Caco-2 (cell line): ENCODE results near the gene RGS16. TPM values are rescaled to one million over a fixed set of nuclear protein-coding genes. Genes with fewer than 3 reads are reported as not detected.

ENCODE experiments used
- BruUV-seq: library from RNA; stranded (reverse); fragments of 400-500 nt; replicated peaks from 2 replicates; lab custom pipeline; 2021; lab: Mats Ljungman, UMichigan
- CTCF ChIA-PET: fragments of 300-600 bp; sonication (Branson Sonifier 250); formaldehyde crosslinking; loops from one replicate; lab custom pipeline; 2022; ENCODE audit warnings: antibody characterized with exemption; lab: Charles Lee
- POLR2A ChIA-PET: fragments of 300-600 bp; sonication (Branson Sonifier 250); formaldehyde crosslinking; loops from one replicate; lab custom pipeline; 2022; ENCODE audit warnings: antibody characterized with exemption; lab: Charles Lee
- DNase-seq, 2 experiments: peaks; one replicate each; pipeline versions ENCODE4 v3.0.0 to v3.0.0-alpha.2; 2020 to 2022
- H3K27me3 ChIP-seq: replicated peaks from 2 replicates; pipeline ENCODE4 v1.6.0; 2011; ENCODE audit warnings: low read length; ENCODE audit not compliant: control insufficient read depth, insufficient read depth
- H3K36me3 ChIP-seq: 2 replicates; pipeline ENCODE4 v1.5.1; 2011; ENCODE audit warnings: low read length; ENCODE audit not compliant: control insufficient read depth, insufficient read depth
- H3K4me1 ChIP-seq: fragments of 250-450 bp; sonication (Bioruptor Pico); 2 replicates; pipeline ENCODE4 v1.5.1; 2020; ENCODE audit warnings: mild to moderate bottlenecking
- H3K4me3 ChIP-seq: 2 replicates; pipeline ENCODE4 v1.5.1; 2011; ENCODE audit warnings: low read depth, mild to moderate bottlenecking, control low read depth, low read length
- H3K9me3 ChIP-seq: fragments of 250-450 bp; sonication (Bioruptor Pico); 2 replicates; pipeline ENCODE4 v1.5.1; 2020; ENCODE audit warnings: mild to moderate bottlenecking, moderate library complexity
- H3K27ac Mint-ChIP-seq: one replicate; pipeline ENCODE4 v1.8.0; 2022; ENCODE audit warnings: mixed read lengths; ENCODE audit not compliant: unreplicated experiment
- H3K27me3 Mint-ChIP-seq: one replicate; pipeline ENCODE4 v1.8.0; 2022; ENCODE audit warnings: mixed read lengths; ENCODE audit not compliant: insufficient read depth, unreplicated experiment
- H3K36me3 Mint-ChIP-seq: one replicate; pipeline ENCODE4 v1.8.0; 2022; ENCODE audit warnings: mild to moderate bottlenecking, mixed read lengths; ENCODE audit not compliant: insufficient read depth, unreplicated experiment
- H3K4me1 Mint-ChIP-seq: one replicate; pipeline ENCODE4 v1.8.0; 2022; ENCODE audit warnings: low read depth, mixed read lengths; ENCODE audit not compliant: unreplicated experiment
- H3K4me3 Mint-ChIP-seq: one replicate; pipeline ENCODE4 v1.8.0; 2022; ENCODE audit warnings: mild to moderate bottlenecking, moderate library complexity, mixed read lengths; ENCODE audit not compliant: unreplicated experiment
- H3K9me3 Mint-ChIP-seq: one replicate; pipeline ENCODE4 v1.8.0; 2022; ENCODE audit warnings: mixed read lengths; ENCODE audit not compliant: unreplicated experiment
- intact Hi-C: fragments of 100-400 bp; cut with micrococcal nuclease; formaldehyde crosslinking; loops from one replicate; pipeline ENCODE4 v1.10.0; 2022; ENCODE audit not compliant: unreplicated experiment
- total RNA-seq: library from RNA; stranded (reverse); gene quantifications from 2 replicates; pipeline ENCODE4 v1.2.3, GENCODE V29; 2022
- TF ChIP-seq, protein P1 (sequence below), 2 experiments: fragments of 200-600 bp in 1 of 2; IDR thresholded peaks; 1 replicate in 1 of 2; 2 replicates in 1 of 2; pipeline versions ENCODE4 v1.5.1 to v1.8.0; 2011 to 2022; ENCODE audit warnings: antibody characterized with exemption in 1 of 2, control low read depth in 1 of 2, inconsistent platforms in 1 of 2, low read depth in 1 of 2, low read length in 1 of 2, mild to moderate bottlenecking in 1 of 2, moderate library complexity in 1 of 2; ENCODE audit not compliant: insufficient read depth in 1 of 2, severe bottlenecking in 1 of 2, unreplicated experiment in 1 of 2

Gene RGS16
- total RNA-seq, 1 experiment from 2014 or later = 1.2 TPM

DNA sequence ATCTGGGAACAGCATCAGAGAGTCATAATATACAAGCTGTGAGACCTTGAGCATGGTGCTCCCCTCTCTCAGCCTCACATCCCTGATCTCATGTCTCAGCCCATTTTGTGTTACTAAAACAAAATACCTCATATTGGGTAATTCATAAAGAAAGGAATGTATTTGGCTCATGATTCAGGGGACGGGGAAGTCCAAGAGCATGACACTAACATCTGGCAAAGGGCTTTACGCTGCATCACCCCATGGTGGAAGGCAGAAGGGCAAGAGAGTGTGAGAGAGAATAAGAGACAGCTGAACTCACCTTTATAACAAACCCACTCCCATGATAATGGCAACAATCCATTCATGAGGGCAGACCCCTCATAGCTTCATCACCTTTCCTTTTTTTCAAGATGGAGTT is 51.7 kb downstream of the RGS16 start:
- Histone ChIP-seq H3K4me3 (no peak overlapping the region), H3K9me3 (no peaks in the 10 kb centered on the region), H3K36me3 (no peaks in the 10 kb centered on the region), H3K4me1 (no peaks in the 10 kb centered on the region), H3K27me3 (no peaks in the 10 kb centered on the region)
- BruUV-seq = no TSS peak
- ChIA-PET POLR2A (interaction anchor here (0.7 kb wide), 1 partner anchor 10 kb away, joined by 4 read pairs; no protein-coding TSS in a partner anchor), CTCF (no interaction called here)
- H3K27me3 Mint-ChIP-seq = no peaks in the 10 kb centered on the region
- no peaks in the 10 kb centered on the region for H3K36me3 Mint-ChIP-seq
- peaks cover 4% of the 10 kb centered on the region for H3K4me1 Mint-ChIP-seq
- H3K27ac Mint-ChIP-seq = no peak overlapping the region
- intact Hi-C loops = no loop called here
- TF ChIP-seq, protein P1, sequence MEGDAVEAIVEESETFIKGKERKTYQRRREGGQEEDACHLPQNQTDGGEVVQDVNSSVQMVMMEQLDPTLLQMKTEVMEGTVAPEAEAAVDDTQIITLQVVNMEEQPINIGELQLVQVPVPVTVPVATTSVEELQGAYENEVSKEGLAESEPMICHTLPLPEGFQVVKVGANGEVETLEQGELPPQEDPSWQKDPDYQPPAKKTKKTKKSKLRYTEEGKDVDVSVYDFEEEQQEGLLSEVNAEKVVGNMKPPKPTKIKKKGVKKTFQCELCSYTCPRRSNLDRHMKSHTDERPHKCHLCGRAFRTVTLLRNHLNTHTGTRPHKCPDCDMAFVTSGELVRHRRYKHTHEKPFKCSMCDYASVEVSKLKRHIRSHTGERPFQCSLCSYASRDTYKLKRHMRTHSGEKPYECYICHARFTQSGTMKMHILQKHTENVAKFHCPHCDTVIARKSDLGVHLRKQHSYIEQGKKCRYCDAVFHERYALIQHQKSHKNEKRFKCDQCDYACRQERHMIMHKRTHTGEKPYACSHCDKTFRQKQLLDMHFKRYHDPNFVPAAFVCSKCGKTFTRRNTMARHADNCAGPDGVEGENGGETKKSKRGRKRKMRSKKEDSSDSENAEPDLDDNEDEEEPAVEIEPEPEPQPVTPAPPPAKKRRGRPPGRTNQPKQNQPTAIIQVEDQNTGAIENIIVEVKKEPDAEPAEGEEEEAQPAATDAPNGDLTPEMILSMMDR (IDR thresholded peaks at IDR 0.05; ENCODE audit: insufficient read depth in 1 of 2, low read depth in 1 of 2, low read length in 1 of 2, severe bottlenecking in 1 of 2, unreplicated experiment in 1 of 2) = no peak
- H3K4me3 Mint-ChIP-seq = no peak overlapping the region
- no peaks in the 10 kb centered on the region for H3K9me3 Mint-ChIP-seq
- DNase-seq = no peak

DNA sequence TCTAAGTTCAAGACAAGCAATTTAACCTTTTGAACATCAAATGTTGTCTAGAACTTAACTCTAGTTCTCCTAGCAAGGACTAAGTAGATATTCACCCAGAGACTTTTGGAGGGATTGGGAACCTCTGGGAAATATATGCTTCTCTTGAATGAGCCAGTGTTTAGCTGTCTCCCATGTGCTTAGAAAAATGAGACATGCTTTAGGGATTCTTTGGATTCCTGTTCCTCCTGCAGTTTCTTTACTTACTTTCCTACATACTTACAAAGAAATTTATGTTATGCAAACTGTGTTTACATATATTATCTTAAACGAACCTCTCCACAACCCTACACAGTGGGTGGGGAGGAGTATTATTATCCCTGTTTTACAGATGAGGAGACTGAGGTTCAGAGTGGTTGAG is 54.4 kb downstream of the RGS16 start:
- ChIA-PET POLR2A (interaction anchor here (0.8 kb wide), 1 partner anchor 15 kb away, joined by 4 read pairs; no protein-coding TSS in a partner anchor), CTCF (no interaction called here)
- intact Hi-C loops = no loop called here
- Mint-ChIP-seq H3K9me3 (no peaks in the 10 kb centered on the region), H3K4me3 (no peak overlapping the region), H3K27me3 (peaks cover 11% of the 10 kb centered on the region), H3K27ac (no peak overlapping the region), H3K36me3 (no peaks in the 10 kb centered on the region), H3K4me1 (peaks cover 4% of the 10 kb centered on the region)
- no peaks in the 10 kb centered on the region for H3K27me3 ChIP-seq
- no peak overlapping the region for H3K4me3 ChIP-seq
- no peaks in the 10 kb centered on the region for H3K4me1 ChIP-seq
- no peak for DNase-seq
- no peaks in the 10 kb centered on the region for H3K9me3 ChIP-seq
- no peaks in the 10 kb centered on the region for H3K36me3 ChIP-seq
- no TSS peak for BruUV-seq
- TF ChIP-seq, protein P1 (IDR thresholded peaks at IDR 0.05; ENCODE audit: insufficient read depth in 1 of 2, low read depth in 1 of 2, low read length in 1 of 2, severe bottlenecking in 1 of 2, unreplicated experiment in 1 of 2) = no peak

DNA sequence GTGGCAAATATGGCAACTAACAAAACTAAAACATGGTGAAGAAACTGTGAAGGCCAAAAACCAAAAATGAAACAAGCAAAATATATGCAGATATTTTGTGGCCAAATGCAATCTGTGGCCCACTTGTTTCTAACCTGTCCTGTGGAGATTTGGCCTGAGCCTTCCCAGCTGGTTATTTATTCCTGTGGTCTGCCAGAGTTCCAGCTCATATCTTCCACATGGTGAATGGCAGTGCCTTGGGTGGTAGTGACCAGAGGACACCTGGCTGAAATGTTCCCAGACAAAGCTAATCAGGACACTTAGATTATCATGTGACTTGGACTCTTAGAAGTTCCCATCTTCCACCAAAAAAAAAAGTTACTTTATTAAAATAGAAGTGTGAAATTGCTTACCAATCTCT is 54.8 kb downstream of the RGS16 start:
- DNase-seq = no peak
- Mint-ChIP-seq H3K4me3 (no peak overlapping the region), H3K27me3 (peaks cover 13% of the 10 kb centered on the region), H3K36me3 (no peaks in the 10 kb centered on the region), H3K9me3 (no peaks in the 10 kb centered on the region), H3K27ac (no peak overlapping the region), H3K4me1 (peaks cover 4% of the 10 kb centered on the region)
- Histone ChIP-seq H3K36me3 (no peaks in the 10 kb centered on the region), H3K9me3 (no peaks in the 10 kb centered on the region), H3K4me3 (no peak overlapping the region), H3K27me3 (no peaks in the 10 kb centered on the region), H3K4me1 (no peaks in the 10 kb centered on the region)
- TF ChIP-seq, protein P1 (IDR thresholded peaks at IDR 0.05; ENCODE audit: insufficient read depth in 1 of 2, low read depth in 1 of 2, low read length in 1 of 2, severe bottlenecking in 1 of 2, unreplicated experiment in 1 of 2) = no peak
- no TSS peak for BruUV-seq
- ChIA-PET POLR2A (interaction anchor here (0.8 kb wide), 1 partner anchor 14 kb away, joined by 4 read pairs; no protein-coding TSS in a partner anchor), CTCF (no interaction called here)
- intact Hi-C loops = no loop called here

Other genes starting within 250 kb of the RGS16 start
- 394 TPM in 2 replicates for gene GLUL, start 212.6 kb downstream of the RGS16 start, total RNA-seq
- gene TEDDM1, start 203.7 kb downstream of the RGS16 start, total RNA-seq = not detected in 2 replicates
- not detected in 2 replicates for gene RGSL1, start 154.2 kb downstream of the RGS16 start, total RNA-seq
- 2.7 and 2.9 TPM in 2 replicates for gene RNASEL, start 15.1 kb downstream of the RGS16 start, total RNA-seq
- not detected in 2 replicates for gene RGS8, start 80.2 kb upstream of the RGS16 start, total RNA-seq
- gene NPL, start 185.4 kb upstream of the RGS16 start, total RNA-seq = 3.5 and 4.8 TPM in 2 replicates
- 218 and 234 TPM in 2 replicates for gene DHX9, start 235.0 kb upstream of the RGS16 start, total RNA-seq